Hindlimb muscle (tissue), 1 donor: ENCODE data around the gene SMAD7. TPM values are rescaled to one million over a fixed set of nuclear protein-coding genes. Genes with fewer than 3 reads are reported as not detected.

Experiments
- DNase-seq: peaks from one replicate; pipeline ENCODE4 v3.0.0-alpha.2; 2013
- polyA plus RNA-seq: library from polyadenylated mRNA; unstranded; fragments of 120-200 nt; gene quantifications from one replicate; pipeline ENCODE4 v1.2.1, GENCODE V29; 2013; ENCODE audit not compliant: insufficient read length

The SMAD7 gene
- polyA plus RNA-seq, 1 donor: 9.2 TPM

DNA sequence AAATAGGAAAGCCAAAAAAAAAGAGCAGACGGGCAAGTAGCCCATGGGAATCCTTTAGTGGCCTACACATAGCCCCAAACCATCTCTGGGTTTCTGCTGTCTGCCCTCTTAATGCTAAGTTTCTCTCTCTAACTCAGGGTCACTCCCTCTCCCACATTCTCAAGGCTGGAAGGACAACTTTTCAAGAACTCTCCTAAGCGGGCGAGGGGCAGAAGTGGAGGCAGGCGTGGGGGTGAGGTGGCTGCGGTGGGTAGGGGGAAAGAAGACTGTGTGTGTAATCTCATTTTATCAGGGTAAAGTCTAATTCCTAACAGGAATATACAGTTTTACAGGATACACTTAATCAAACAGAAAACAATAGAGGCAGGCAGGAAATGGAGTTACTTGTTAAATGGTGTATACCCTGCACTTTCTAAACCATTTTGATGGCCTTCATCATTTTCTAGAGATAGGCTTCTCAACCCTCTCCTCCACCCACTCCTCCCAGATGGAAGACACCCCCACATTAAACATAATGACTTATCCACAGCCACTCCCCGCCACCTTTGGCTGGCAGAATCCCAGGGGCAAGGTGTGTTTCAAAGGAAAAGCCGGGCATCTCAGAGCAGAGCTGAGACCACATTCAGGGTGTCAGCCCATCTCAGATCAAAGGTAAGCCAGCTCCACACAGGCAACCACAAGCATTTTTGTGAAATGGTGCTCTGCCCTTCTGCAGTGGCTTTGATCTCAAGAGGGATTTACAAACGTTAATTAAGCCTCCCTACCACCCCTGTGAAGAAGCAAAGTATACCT lies 6.8 kb downstream of the SMAD7 start:
- no peak for DNase-seq

DNA sequence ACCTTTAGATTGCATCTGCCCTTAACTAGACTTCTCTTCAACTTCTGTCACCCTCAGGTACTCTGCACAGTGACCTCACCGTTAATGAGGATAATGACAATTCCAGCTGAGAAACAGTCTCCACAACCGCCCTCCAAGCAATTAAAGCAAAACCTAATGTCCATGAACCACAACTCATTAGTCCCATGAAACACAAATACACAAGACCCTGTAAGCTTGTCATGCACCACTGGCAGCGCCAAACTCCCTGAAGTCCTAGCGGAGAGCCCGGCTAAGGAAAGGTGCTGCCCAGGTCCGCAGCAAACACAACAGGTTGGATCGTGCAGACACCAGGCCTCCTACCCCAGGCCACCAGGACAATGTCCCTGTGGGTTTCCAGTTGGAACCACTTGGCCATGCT lies 7.4 kb downstream of the SMAD7 start:
- no peak for DNase-seq

DNA sequence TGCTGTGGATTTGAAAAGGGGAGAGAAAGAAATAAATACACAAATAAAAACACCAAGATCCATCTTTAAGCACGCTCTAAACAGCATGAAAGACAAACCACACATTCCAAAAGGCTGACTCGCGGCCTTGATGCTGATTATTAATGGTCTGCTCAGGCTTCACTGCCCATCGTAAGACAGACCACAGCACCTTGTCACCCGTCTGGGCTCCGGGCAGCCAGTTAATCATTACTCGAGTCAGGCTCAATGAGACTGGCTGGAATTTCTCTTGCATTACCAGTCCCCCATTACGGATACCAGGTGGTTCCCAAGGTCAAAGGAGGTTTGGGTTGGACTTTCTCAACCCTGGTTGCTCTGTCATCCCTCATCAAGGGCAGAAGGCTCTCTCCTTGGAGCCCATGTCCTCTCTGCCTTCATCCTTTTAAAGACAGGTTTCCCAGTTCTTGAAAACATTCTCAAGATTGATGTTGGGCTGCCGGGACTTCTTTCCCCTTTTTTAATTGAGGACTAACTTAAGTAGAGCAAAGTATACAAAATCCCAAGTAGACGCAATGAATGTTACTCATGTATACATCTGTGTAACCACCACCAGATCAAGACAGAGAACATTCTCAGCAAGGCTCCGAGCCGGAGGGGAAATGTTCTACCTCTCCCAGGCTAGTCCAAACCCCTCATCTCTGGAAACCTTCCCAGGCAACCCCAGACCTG lies 8.1 kb downstream of the SMAD7 start:
- DNase-seq: no peak

DNA sequence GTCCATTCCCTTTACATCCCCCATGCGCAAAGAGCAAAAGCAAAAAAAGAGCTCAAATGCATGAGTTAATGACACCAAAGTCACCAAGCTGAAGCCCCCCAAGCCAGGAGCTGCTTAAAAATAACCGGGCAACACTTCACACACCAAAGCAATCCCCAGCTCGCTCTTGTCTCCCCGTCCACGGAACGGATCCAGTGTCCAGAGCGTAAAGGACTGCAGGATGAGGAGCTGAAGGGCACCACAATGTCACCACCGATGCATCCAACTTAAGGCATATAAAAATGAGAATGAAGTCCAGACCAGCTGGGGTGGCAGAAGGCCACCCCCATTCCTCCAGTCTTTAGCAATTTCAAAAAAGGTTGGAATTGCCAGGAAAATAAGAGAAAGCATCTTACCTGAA lies 8.7 kb downstream of the SMAD7 start:
- no peak for DNase-seq

DNA sequence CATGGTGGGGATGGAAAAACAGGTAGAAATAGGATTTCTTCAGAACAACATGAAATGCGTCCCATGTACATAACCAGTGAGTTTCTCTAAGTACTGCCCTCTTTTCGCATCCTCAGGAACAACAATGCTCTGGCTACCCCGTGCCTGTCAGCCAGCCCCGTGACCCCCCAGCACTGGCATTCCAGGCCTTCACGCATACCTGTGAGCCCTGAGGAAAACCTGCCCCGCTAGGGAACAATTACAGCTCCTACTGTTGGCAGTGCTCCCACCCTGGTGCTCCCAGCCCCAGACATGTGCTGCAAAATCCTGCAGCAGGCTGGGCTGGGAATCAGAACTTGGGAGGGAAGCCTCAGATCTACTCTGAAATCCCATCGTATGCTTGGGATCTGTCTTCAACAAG lies 9.1 kb downstream of the SMAD7 start:
- DNase-seq: no peak

DNA sequence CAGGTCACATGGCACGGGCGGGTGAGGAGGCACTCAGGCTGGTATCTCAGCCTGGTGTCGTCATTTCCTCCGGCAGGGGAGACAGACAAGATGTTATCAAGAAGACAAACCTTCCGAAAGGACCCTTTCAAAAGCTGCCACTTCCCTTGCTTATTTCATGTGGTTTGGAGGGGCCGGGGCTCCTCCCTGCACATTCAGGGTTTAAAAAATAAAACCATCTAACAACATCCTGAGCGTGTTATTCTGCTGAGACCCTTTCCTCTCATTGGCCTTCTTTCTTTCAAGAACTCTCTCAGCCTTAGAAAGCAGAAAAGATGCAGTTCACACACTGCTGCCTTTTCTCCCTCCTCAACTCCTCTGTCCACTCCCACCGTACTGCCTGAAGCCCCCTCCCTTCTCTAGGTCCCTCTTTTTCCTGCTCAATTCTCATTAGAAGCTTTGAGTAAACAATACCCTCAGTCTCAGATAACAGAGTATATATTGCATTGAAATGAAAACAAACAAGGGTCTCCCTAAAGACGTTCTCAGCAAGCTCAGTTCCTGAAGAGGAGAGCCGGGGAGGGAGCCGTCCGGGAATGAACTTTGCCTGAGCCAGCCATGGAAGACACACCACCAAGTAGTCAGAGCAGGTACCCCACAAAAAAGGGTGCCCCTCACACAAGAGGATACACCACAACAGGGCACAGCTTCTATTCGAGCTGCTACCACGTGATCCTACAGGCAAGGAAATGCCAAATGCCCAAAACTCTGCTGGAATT lies 9.7 kb downstream of the SMAD7 start:
- no peak for DNase-seq

DNA sequence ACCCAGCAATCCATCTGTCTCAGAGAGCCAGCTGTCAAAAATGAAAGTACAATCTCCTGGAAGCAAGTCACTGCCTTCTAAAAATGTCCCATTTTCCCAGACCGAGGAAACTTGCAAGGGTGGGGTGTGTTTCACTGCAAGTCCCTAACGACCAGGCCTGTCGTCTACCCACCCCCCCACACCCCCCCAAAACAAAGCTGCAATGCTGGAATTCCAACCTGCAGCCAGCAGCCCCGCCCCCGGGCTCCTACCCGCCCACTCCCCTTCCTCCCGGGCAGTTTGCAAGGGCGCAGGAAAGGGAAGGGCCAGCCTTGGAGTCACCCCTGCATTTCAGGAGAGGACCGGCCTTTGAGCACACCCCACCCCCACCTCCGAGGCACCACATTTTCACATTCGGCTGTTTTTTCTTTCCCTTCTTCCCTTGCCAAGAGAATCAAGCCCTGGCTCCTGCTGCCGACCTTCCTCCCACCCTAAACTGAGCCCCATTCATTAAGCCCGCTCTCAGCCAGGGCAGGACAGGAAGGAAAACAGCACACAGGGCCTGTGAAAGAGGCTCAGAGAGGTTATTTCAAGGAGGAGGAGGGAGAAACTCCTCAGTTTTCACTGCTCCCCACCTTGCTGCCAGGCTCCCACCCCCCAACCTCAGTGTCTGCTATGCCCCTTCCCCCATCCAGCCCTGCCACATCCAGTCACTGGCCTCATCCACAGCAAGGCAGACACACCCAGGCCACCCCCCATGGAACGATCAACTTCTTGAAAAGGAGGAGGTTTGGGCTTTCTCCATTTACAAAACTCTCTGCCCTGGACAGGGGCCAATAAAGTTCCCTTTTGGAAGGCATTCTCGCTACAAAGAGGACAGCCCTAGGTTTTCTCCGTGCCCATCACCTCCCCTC lies 11.3 kb downstream of the SMAD7 start:
- DNase-seq: no peak

DNA sequence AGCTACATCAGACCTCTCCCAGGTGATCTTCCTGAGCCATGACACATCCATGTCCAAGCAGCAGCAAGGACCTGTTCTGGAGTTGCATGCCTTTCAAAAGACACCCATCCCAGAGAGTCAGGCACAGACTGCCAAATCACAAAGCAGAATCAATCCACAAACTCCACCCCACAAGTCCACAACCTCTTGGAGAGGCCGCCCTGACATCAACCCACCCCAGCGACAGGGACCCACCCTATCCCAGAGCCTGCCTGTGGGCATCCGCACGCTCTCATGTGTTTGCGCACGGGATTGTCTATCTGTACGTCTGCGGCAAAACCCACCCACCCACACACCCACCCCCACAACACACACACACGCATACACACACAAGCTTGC lies 11.9 kb downstream of the SMAD7 start:
- DNase-seq: no peak

DNA sequence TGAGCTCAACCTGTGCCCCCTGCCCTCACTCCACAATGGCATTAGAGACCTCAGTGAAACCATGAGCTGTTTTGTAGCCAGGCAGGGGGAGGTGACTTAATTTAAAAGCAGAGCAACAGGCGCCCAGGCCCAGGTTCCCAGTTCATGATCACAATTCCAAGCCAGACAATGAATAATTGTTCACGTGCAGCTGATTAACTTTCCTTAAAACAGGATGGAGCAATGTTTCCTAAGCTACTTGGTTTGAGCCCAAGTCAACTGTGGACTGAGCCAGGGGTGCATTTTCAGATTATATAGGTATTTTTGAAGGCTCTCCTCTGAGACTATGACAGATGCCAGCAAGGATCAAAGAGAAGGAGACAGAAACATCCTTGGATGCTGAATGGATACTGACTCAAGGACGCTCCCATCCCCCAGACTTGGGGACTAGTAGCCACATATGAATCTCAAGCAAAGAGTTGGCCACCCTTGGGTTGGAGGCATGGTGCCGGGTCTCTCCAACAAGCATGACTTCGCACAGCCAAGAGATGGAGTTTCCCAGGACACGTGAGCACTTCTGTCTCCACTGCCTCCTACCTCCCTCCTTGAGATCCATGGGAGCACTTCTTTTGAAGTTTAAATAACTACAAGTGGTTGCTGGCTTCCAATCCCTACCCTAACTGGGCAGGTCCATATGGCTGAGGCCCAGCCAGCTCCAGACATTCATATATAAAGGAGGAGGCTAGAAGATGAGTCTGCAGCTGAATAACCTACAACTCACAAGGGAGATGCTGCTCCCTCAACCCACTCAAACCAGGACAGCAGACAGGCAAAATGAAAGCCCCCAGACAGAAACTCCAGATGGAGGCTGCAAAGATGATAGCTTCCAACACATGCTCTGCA lies 12.7 kb downstream of the SMAD7 start:
- DNase-seq: no peak

DNA sequence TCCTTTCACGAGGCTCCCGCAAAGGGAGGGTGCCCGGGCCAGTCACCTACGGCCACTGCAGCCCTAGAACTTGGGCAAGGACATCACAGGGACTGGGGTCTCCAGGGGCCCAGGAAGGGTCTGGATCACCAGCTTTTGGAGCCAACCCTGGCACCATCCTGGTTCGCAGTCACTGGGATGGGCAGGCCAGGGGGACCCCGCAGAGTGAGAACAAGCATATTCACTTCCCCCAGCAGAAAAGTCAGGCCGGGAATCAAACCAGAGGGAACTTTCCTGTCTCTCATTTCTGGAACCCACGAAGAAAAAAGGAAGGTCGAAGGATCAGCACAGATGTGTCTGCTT lies 15.4 kb downstream of the SMAD7 start:
- DNase-seq: no peak

DNA sequence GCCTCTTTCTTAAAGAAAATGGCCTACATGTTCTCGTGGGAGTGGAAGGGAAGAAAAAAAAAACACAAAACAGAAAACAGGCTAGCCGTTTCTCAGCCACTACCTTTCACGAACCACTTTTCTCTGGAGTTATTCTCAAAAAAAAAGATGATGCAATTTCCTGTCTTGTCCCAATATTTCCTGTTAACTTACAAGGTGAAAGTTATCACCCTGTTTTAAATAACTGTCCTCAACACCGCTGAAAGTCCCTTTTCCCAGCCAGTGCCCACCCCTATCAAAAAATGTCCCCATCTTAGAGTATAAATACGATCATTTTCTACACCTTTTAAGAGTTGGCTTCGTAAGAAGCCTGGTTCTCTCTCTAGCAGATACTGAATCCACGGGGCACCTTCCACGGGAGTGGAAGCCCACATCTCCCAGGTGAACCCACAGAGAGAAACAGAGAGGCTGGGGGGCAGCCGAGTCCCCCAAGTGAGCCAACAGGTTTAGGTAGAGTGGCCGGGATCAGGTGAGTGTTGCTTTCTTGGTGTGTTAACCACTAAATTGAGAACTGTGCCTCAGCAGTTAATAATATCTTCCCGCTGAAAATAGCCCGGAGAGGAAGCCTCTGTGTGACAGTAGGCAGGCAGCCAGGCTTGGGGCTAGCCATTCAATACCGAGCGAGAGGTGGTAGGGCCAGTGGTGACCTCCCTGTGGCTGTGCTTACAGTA lies 15.9 kb downstream of the SMAD7 start:
- DNase-seq: no peak

DNA sequence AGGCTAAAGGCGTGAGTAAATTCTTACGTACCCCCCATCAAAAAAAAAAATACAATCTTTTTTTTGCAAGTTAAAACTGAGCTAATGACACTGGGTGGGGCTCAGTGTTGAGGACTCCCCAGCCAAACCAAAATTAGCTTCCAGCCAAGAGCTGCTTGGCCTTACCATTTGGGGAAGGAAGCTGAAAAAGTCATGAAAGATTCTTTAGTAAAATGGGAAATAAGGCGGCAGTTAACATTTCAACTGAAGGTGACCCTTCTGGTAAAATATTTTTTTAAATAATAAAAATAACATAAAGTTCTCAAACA lies 16.4 kb downstream of the SMAD7 start:
- DNase-seq: no peak

DNA sequence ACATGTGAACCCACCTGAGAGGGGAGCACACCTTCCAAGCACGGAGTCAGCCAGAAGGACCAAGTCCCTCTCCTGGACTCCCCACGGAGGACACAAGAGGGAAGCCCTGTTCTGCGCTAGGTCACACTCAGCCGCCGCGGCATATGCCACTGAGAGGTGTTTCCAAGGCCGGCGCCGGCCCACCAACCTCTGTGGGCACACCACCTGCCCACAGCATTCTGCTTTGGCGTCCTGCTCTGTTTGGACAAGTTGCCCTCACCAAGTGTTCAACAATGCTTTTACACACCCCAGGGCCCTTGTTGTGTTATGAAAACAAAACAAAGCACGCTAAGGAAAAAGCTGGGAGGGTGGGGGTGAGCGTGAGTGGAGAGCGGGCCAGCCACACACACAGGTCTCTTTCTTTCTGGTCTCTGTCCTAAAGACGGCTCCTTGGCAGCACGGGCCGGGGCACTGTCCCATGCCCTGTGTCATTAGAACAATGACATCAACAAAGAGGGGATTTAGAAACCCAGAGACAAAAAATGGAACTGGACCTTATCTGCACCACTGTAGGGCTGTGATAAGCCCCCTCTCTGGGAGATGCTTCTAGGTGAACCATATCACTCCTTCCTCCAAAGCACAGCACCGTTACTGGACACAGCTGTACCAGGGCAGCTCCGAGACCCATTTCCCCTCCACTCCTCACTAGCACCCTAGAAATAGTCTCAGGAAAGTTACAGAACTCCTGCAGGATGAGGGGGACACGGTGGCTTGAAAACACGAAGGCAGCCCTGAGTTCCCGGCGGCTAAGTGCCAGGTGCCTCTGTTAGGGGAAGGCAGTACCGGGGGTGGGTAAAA lies 17.0 kb downstream of the SMAD7 start:
- DNase-seq: no peak

DNA sequence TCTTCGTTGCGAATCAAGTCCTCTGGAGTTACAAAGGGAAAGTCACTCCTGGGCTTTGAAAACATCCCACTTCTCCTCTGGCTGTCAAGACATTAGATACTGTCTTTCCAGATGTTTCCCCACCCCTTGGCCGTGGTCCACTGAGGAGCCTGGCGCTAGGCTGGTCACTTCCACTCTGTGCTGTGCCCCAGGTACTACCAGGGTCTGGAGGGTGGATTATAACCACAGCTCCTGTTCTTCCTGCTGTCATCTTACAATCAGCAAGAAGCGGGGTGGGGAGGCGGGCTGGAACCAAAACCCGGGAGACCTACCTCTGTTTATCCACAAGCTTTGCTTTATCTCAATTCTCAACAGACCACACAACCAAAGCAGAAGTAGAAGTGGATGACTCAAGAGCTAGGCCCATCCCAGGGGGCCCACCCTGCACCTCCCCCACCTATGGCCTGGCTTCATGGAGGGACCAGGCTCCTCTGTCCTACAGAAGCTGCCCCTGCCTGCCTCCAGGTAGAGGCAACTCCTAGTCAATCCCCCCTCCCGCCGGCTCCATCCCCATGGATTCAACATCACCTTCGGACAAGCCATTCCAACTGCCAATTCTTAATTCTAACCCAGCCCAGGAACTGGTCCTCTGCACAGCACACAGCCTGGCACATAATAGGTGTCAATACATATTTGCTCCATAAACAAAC lies 17.8 kb downstream of the SMAD7 start:
- no peak for DNase-seq

DNA sequence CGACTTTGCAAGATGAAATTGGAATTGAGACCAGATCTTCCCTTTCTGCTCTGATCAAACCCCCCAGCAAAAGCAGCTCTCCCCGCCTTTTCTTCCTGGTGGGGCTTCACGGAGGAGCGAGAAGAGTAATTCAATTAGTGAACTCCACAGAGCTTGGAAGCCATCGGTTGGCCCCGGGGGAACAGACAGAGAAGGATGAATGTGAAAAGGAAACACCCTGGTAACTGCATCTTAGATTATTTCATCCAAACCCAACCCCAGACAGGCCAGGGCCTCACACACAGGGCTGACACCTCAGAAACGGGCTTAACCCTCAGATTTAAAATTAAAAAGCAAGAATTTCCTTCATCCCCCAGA lies 18.3 kb downstream of the SMAD7 start:
- no peak for DNase-seq

DNA sequence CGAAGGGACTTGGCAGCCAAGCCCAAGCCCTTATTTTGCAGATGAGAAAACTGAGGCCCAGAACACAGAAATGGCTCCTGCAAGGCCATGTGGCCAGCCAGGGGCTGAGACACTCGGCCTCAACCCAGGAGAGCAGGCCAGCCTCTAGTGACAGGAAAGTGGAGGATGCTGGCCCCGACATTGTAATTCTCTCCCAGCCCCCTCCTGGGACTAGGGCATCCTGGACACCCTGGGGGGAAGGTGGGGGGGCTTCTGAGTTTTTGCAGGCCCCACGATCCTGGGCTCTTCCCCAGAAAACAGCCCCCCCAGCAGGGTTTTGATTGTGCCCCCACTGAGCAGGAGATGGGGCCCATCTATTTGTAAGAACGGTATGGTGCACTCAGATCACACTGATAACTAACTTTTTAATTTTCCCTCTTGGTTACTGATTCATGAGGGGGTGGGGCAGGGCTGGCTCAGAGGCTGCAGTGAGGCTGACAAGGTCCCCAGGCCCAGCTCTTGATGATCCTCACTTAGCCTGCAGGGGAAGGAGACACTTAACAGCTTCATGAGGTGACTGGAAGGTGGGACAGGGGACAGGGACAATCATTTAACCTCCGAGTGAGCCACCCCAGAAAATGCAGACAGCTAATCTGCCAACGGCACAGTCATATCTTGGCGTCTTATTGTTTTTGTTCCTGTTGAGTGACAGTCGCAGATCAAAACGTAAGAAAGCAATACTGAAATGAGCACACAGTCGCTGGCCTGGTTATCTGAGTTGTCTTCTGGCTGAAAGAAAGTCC lies 18.9 kb downstream of the SMAD7 start:
- DNase-seq: no peak

DNA sequence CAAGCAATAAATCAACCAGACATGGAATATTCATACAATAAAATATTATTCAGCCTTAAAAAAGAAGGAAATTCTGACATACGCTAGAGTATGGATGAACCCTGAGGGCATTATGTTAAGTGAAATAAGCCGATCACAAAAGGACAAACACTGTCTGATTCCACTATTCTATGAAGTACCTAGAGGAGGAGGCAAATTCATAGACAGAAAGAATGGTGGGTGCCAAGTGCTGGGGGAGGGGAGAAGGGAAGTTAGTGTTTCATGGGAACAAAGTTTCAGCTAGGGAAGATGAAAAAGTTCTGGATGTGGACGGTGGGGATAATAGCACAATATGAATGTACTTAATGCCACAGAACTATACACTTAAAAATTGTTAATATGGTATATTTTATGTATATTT lies 19.8 kb downstream of the SMAD7 start:
- DNase-seq: no peak

DNA sequence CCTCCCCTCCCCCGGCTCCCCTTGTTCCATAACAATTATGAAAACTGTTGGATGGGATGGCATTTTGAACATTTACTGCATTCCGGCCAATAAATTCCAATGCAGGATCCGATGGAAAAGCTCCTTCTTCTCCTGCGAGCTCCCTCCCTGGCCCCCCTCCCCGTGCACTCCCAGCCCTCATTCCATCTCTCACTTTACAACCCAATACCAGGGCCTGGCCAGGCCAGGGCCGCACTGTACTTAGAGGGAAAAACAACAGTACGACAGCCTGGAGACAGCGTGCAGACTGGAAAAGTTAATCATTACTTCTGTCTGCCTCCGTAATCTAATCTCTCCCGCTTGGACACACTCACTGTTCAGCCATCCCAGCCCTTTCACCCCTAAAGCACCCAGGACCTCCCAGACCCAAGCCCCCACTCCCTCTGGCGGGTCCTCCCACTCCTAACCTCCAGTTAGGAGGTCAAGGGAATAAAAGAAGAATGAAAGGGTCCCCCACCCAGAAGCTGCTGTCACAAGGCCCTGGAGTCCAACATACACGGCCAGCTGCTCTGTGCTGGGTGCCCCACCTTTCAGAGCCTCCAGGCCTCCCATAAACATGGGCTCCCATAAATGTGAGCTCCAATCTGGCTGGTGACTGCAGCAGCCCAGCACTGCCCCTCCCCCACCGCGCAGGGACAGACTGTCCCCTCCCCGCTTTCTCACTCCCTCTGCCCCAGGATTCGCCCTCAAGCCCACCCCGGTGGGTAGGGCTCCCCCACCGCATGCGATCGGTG lies 20.6 kb downstream of the SMAD7 start:
- DNase-seq: no peak
